Measurements from ENCODE around the gene HTR3D.
"Not testable (repeated sequence)": the region's sequence is repeated elsewhere in the genome, so short reads cannot be mapped to it uniquely, and the experiment has no call there.

HTR3D gene

DNA sequence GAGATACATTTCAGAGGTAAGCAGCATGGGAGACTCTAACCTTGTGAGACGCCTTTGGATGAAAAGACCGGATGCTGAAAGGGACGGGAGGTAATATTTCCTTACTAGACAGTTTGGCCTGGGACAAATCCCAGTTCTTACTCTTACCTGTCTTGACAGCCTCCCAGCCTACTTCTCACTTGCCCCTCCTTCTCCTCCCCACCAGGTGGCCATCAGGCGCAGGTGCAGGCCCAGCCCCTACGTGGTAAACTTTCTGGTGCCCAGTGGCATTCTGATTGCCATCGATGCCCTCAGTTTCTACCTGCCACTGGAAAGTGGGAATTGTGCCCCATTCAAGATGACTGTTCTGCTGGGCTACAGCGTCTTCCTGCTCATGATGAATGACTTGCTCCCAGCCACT lies 6.3 kb downstream of the HTR3D start (continued):
- TF ChIP-seq, protein P1, sequence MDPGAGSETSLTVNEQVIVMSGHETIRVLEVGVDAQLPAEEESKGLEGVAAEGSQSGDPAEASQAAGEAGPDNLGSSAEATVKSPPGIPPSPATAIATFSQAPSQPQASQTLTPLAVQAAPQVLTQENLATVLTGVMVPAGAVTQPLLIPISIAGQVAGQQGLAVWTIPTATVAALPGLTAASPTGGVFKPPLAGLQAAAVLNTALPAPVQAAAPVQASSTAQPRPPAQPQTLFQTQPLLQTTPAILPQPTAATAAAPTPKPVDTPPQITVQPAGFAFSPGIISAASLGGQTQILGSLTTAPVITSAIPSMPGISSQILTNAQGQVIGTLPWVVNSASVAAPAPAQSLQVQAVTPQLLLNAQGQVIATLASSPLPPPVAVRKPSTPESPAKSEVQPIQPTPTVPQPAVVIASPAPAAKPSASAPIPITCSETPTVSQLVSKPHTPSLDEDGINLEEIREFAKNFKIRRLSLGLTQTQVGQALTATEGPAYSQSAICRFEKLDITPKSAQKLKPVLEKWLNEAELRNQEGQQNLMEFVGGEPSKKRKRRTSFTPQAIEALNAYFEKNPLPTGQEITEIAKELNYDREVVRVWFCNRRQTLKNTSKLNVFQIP (CRISPR knock-in tag; IDR thresholded peaks at IDR 0.05; ENCODE audit: borderline replicate concordance, low read depth): no peak
- no peak for TF ChIP-seq GLIS3 (CRISPR knock-in tag; IDR thresholded peaks at IDR 0.05)
- TF ChIP-seq ISL1 (CRISPR knock-in tag; IDR thresholded peaks at IDR 0.05): no peak
- no peak for TF ChIP-seq PPARA (CRISPR knock-in tag; IDR thresholded peaks at IDR 0.05; ENCODE audit: borderline replicate concordance)
- no peak for TF ChIP-seq BACH2 (CRISPR knock-in tag; IDR thresholded peaks at IDR 0.05; ENCODE audit: borderline replicate concordance)
- TF ChIP-seq, protein P2, sequence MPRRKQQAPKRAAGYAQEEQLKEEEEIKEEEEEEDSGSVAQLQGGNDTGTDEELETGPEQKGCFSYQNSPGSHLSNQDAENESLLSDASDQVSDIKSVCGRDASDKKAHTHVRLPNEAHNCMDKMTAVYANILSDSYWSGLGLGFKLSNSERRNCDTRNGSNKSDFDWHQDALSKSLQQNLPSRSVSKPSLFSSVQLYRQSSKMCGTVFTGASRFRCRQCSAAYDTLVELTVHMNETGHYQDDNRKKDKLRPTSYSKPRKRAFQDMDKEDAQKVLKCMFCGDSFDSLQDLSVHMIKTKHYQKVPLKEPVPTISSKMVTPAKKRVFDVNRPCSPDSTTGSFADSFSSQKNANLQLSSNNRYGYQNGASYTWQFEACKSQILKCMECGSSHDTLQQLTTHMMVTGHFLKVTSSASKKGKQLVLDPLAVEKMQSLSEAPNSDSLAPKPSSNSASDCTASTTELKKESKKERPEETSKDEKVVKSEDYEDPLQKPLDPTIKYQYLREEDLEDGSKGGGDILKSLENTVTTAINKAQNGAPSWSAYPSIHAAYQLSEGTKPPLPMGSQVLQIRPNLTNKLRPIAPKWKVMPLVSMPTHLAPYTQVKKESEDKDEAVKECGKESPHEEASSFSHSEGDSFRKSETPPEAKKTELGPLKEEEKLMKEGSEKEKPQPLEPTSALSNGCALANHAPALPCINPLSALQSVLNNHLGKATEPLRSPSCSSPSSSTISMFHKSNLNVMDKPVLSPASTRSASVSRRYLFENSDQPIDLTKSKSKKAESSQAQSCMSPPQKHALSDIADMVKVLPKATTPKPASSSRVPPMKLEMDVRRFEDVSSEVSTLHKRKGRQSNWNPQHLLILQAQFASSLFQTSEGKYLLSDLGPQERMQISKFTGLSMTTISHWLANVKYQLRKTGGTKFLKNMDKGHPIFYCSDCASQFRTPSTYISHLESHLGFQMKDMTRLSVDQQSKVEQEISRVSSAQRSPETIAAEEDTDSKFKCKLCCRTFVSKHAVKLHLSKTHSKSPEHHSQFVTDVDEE (CRISPR knock-in tag; IDR thresholded peaks at IDR 0.05): no peak

DNA sequence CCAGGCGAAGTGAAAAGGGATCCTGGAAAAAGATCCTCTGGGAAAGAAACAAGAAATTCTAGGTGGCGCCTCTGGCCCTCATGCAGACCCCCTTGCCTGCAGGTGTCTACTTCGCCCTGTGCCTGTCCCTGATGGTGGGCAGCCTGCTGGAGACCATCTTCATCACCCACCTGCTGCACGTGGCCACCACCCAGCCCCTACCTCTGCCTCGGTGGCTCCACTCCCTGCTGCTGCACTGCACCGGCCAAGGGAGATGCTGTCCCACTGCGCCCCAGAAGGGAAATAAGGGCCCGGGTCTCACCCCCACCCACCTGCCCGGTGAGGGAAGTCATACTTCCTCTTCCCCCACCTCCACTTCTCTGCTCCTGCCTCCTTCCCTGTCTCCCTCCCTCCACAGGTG lies 6.8 kb downstream of the HTR3D start:
- ATAC-seq: not testable (repeated sequence)

DNA sequence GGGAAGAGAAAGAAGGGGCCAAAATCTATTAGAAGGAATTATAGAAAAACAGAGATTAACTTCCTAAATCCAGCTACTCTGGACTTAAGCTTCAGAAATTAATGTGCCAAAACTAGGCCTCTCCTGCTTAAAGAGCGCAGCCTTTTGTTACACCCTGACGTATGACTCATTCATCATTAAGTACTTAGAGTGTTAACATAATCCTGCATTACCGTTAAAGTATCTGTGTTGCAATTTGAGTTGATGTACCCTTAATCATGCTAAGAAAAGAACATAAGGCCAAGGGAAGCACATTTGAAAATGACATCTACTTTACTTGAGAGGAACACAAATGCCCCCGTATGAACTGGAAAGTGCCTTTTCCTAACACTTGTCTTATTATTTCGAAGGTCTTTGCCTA lies 7.9 kb downstream of the HTR3D start:
- no peak for TF ChIP-seq ARNTL (CRISPR knock-in tag; IDR thresholded peaks at IDR 0.05; ENCODE audit: borderline replicate concordance, low read depth)
- TF ChIP-seq TOX (CRISPR knock-in tag; IDR thresholded peaks at IDR 0.05; ENCODE audit: borderline replicate concordance): no peak
- TF ChIP-seq SNAI2 (CRISPR knock-in tag; IDR thresholded peaks at IDR 0.05): no peak
- TF ChIP-seq, protein P3, sequence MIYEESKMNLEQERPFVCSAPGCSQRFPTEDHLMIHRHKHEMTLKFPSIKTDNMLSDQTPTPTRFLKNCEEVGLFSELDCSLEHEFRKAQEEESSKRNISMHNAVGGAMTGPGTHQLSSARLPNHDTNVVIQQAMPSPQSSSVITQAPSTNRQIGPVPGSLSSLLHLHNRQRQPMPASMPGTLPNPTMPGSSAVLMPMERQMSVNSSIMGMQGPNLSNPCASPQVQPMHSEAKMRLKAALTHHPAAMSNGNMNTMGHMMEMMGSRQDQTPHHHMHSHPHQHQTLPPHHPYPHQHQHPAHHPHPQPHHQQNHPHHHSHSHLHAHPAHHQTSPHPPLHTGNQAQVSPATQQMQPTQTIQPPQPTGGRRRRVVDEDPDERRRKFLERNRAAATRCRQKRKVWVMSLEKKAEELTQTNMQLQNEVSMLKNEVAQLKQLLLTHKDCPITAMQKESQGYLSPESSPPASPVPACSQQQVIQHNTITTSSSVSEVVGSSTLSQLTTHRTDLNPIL (CRISPR knock-in tag; IDR thresholded peaks at IDR 0.05; ENCODE audit: low read depth): no peak
- TF ChIP-seq ZNF565 (CRISPR knock-in tag; conservative IDR thresholded peaks at IDR 0.05; ENCODE audit: low read depth): no peak
- no peak for TF ChIP-seq ZFP30 (CRISPR knock-in tag; IDR thresholded peaks at IDR 0.05)
- TF ChIP-seq RARB (CRISPR knock-in tag; IDR thresholded peaks at IDR 0.05): no peak
- TF ChIP-seq ZNF70 (CRISPR knock-in tag; IDR thresholded peaks at IDR 0.05): no peak
- no peak for TF ChIP-seq PPARA (CRISPR knock-in tag; IDR thresholded peaks at IDR 0.05; ENCODE audit: borderline replicate concordance)
- no peak for TF ChIP-seq BACH2 (CRISPR knock-in tag; IDR thresholded peaks at IDR 0.05; ENCODE audit: borderline replicate concordance)
- TF ChIP-seq ZFP3 (CRISPR knock-in tag; IDR thresholded peaks at IDR 0.05): no peak
- no peak for TF ChIP-seq OSR1 (CRISPR knock-in tag; IDR thresholded peaks at IDR 0.05)
- no peak for TF ChIP-seq ZNF8 (CRISPR knock-in tag; IDR thresholded peaks at IDR 0.05)
- TF ChIP-seq, protein P1 (CRISPR knock-in tag; IDR thresholded peaks at IDR 0.05; ENCODE audit: borderline replicate concordance, low read depth): no peak
- TF ChIP-seq TCF4 (CRISPR knock-in tag; IDR thresholded peaks at IDR 0.05; ENCODE audit: borderline replicate concordance): no peak
- TF ChIP-seq, protein P4, sequence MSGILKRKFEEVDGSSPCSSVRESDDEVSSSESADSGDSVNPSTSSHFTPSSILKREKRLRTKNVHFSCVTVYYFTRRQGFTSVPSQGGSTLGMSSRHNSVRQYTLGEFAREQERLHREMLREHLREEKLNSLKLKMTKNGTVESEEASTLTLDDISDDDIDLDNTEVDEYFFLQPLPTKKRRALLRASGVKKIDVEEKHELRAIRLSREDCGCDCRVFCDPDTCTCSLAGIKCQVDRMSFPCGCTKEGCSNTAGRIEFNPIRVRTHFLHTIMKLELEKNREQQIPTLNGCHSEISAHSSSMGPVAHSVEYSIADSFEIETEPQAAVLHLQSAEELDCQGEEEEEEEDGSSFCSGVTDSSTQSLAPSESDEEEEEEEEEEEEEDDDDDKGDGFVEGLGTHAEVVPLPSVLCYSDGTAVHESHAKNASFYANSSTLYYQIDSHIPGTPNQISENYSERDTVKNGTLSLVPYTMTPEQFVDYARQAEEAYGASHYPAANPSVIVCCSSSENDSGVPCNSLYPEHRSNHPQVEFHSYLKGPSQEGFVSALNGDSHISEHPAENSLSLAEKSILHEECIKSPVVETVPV (CRISPR knock-in tag; IDR thresholded peaks at IDR 0.05): no peak
- no peak for TF ChIP-seq ZC3H10 (CRISPR knock-in tag; IDR thresholded peaks at IDR 0.05)
- TF ChIP-seq CSDC2 (CRISPR knock-in tag; IDR thresholded peaks at IDR 0.05): no peak
- ATAC-seq: no peak

DNA sequence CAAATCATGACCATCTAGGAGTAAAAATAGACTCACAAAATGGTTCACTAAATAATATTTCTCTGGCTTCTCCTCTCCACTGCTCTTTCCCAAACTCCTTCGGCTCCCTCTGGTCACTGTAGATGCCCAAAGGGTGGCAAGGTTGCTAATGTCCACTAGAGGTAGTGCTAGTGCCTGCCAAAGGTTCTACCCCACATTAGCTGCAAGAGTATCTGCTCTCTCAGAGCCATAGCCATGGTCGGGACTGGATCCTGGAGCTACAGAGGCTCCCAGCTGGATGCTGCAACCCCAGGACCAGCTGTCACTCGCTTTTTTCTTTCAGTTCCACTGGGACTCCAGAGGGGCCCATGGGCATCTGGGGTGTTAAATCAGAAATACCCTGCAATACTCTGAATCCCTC lies 8.5 kb downstream of the HTR3D start:
- ATAC-seq: peak; percentile 83
- TF ChIP-seq, protein P3 (CRISPR knock-in tag; IDR thresholded peaks at IDR 0.05; ENCODE audit: low read depth): no peak
- TF ChIP-seq, protein P4 (CRISPR knock-in tag; IDR thresholded peaks at IDR 0.05): no peak
- no peak for TF ChIP-seq CSDC2 (CRISPR knock-in tag; IDR thresholded peaks at IDR 0.05)
- TF ChIP-seq GLIS3 (CRISPR knock-in tag; IDR thresholded peaks at IDR 0.05): no peak
- TF ChIP-seq ZFP30 (CRISPR knock-in tag; IDR thresholded peaks at IDR 0.05): no peak
- TF ChIP-seq ZC3H10 (CRISPR knock-in tag; IDR thresholded peaks at IDR 0.05): no peak
- TF ChIP-seq PPARA (CRISPR knock-in tag; IDR thresholded peaks at IDR 0.05; ENCODE audit: borderline replicate concordance): no peak
- TF ChIP-seq ZNF8 (CRISPR knock-in tag; IDR thresholded peaks at IDR 0.05): no peak
- TF ChIP-seq, protein P2 (CRISPR knock-in tag; IDR thresholded peaks at IDR 0.05): no peak
- no peak for TF ChIP-seq ISL1 (CRISPR knock-in tag; IDR thresholded peaks at IDR 0.05)

All from SK-N-SH treated with all-trans-retinoic acid at 6 μM for 48 hours (cell line).